GM20000 (cell line): ENCODE measurements around the gene MRS2.

ENCODE experiments used
- DNase-seq: peaks from one replicate; pipeline ENCODE4 v3.0.0; 2012; ENCODE audit warnings: low spot score
- TF ChIP-seq, protein P1 (sequence below): IDR thresholded peaks from 2 replicates; pipeline ENCODE4 v1.5.1; 2012; ENCODE audit warnings: mild to moderate bottlenecking, control low read depth; ENCODE audit errors: extremely low read depth, missing control alignments

Gene MRS2

DNA sequence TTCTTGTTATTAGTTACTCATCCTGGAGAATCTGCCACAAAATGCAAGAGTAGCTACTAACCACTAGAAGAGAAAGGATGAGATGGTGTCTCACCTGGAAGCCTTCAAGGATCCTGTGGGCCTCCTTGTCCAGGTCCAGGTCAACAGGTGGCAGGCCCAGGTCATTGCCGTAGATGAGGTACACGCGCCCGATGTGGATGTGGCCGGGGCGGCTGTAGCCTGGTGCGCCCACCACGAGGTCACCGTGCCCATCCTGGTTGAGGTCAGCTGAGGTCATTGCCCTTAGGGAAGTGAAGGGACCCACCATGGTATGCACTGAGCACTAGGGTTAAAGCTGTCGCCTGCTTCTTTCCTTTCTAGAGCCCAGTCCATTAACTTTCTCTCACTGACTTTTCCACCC is 51.2 kb downstream of the MRS2 start:
- DNase-seq, result no peak
- TF ChIP-seq, protein P1, sequence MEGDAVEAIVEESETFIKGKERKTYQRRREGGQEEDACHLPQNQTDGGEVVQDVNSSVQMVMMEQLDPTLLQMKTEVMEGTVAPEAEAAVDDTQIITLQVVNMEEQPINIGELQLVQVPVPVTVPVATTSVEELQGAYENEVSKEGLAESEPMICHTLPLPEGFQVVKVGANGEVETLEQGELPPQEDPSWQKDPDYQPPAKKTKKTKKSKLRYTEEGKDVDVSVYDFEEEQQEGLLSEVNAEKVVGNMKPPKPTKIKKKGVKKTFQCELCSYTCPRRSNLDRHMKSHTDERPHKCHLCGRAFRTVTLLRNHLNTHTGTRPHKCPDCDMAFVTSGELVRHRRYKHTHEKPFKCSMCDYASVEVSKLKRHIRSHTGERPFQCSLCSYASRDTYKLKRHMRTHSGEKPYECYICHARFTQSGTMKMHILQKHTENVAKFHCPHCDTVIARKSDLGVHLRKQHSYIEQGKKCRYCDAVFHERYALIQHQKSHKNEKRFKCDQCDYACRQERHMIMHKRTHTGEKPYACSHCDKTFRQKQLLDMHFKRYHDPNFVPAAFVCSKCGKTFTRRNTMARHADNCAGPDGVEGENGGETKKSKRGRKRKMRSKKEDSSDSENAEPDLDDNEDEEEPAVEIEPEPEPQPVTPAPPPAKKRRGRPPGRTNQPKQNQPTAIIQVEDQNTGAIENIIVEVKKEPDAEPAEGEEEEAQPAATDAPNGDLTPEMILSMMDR, result no peak

DNA sequence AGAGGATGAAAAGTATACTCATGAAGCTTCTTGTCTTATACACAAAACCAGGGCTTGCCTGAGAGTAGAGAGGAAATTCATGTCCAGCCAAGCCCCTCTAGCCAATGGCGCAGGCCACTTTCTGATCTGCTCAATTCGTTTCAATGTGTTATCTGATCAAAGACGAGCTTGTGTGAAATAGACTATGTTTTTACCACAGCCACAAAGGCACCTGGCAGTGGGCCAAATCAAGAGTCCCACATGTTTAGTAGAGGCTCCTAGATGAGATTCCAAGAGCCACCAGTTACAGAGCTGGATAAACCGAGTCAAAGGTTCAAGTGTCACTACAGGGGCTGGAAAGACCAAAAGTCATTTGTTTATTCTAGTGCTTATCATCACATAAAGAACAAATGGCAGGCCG is 51.7 kb downstream of the MRS2 start:
- TF ChIP-seq, protein P1, result no peak
- no peak for DNase-seq

DNA sequence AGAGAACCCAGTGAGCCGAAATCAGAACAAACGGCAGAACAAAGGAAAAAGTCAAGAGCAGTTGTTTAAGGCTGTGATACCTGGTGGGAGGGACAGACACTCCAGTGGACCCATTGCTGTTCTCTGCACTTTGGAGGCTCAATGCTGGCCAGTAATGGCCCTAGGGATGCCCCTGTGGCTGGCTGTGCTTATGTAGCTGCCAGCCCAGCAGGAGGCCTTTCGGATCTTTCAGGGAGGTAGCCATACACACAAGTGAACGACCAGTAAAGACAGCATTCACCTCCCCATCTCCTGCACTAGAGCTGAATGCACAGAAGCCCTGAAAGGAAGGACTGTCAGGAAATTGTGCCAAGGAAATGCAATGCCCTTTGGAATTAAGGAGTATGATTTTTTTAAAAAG is 52.3 kb downstream of the MRS2 start:
- DNase-seq, result no peak

DNA sequence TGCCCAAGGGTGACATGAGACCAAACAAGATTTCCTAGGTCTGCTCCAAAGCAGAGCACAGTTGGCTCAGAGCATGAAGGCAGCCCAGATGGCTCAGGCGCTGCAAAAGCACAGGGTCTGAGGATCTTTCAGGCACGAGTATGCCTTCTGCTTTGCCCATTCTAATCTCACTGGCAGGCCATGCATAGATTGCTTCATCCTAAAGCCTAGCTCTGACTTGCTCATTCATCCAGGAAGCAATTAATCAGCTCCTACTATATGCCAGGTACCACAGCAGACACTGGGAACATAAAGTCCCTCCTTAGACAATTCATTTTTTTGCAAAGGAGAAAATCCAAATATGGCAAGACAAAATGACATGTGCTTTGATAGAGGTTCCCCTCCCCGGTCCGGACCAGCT is 55.4 kb downstream of the MRS2 start:
- DNase-seq, result no peak
- TF ChIP-seq, protein P1, result no peak

More for the DNA sequence above, 52.3 kb downstream of the MRS2 start:
- TF ChIP-seq, protein P1, result no peak

DNA sequence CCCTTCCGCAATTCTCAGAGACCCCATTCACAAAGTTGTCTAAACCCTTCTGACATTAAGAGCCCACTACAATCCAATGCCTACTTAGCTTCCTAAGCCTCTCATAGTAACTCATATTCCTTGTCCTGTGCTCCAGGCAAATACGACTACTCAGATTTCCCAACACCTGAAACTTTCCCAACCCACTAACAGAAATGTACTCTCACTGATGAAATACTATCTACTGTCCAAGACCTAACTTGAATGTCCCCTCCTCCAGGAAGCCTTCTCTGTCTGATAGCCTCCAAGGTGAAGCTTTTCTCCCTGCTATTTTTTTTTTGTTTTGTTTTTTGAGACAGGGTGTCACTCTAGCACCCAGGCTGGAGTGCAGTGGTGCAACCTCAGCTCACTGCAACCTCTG is 56.2 kb downstream of the MRS2 start:
- DNase-seq, result no peak
- TF ChIP-seq, protein P1, result no peak

DNA sequence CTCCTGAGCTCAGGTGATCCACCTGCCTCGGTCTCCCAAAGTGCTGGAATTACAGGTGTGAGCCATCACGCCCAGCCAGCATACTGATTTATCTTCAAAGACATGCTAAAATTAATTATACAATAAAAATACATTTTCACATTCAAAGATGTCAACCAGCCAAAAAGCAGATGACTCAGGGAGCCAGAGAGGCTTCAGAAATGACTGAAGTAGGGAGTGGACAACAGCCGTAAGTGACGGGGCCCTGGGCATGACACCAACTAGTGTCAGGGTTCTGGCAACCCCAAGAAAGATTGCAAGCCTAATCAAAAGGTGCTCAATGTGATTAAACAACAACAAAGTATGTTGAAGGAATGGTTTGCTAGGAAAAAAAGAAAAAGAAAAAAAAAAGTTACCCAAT is 58.2 kb downstream of the MRS2 start:
- no peak for DNase-seq
- TF ChIP-seq, protein P1, result no peak

DNA sequence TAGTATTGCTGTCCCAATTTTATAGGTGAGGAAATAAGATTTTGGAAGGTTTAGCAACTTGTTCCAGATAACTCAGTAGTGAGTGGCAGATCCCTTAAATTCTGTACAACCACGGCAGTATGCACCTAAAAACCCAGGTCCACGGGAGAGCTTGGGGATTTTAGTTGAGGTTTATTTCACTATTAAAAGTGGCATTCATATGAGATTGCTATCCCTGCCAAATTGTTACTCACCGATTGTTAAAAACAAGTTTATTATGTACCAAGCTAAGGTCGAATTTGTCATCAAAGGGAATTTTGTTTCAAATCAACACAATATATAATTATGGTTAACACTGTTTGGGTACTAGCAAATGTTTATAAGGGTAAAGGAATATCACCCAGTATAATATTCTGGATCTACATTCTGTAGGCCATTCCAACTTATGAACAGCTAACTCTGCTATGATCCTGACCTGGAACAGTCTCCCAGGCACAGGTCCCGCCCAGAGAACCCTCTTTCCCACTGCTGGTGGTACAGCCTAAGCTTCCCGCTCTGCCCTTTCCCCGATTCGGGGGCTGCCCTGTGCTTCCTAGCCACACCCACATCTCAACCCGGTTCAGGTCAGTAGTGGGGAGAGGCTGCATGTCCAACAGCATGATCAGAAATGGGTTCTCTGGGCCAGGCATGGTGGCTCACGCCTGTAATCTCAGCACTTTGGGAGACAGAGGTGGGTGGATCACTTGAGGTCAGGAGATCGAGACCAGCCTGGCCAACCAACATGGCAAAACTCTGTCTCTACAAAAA is 61.7 kb downstream of the MRS2 start:
- TF ChIP-seq, protein P1, result no peak
- no peak for DNase-seq
